Subcutaneous abdominal adipose tissue (tissue), 5 donors: ENCODE results near the gene TREM2.

Experiments
- H3K27ac ChIP-seq: one replicate; pipeline ENCODE4 v1.7.0; 2013; ENCODE audit warnings: low read depth, mild to moderate bottlenecking, inconsistent platforms, low read length, moderate library complexity
- H3K27me3 ChIP-seq, 5 donors: one replicate each; pipeline ENCODE4 v1.7.0; 2013; ENCODE audit warnings: low read length in 5 of 5, inconsistent platforms in 1 of 5; ENCODE audit not compliant: control insufficient read depth in 5 of 5, insufficient read depth in 4 of 5
- H3K36me3 ChIP-seq, 5 donors: one replicate each; pipeline ENCODE4 v1.7.0; 2013; ENCODE audit warnings: low read length in 5 of 5; ENCODE audit not compliant: control insufficient read depth in 5 of 5, insufficient read depth in 5 of 5
- H3K4me1 ChIP-seq, 5 donors: one replicate each; pipeline ENCODE4 v1.7.0; 2013; ENCODE audit warnings: low read length in 5 of 5, mild to moderate bottlenecking in 3 of 5, moderate library complexity in 1 of 5; ENCODE audit not compliant: control insufficient read depth in 5 of 5, insufficient read depth in 5 of 5
- H3K4me3 ChIP-seq, 5 donors: one replicate each; pipeline ENCODE4 v1.7.0; 2013; ENCODE audit warnings: low read length in 5 of 5, low read depth in 1 of 5
- H3K9ac ChIP-seq, 5 donors: one replicate each; pipeline ENCODE4 v1.7.0; 2013; ENCODE audit warnings: low read length in 5 of 5, mild to moderate bottlenecking in 4 of 5, moderate library complexity in 3 of 5
- H3K9me3 ChIP-seq, 5 donors: one replicate each; pipeline ENCODE4 v1.7.0; 2013; ENCODE audit warnings: low read length in 5 of 5; ENCODE audit not compliant: control insufficient read depth in 5 of 5
- donor health status: healthy.
- donor health status: healthy.
- donor health status: healthy.
- donor health status: healthy.
- donor health status: healthy.

TREM2 gene

GRCh38 chr6:41170547-41171160 is 7.7 kb upstream of the TREM2 start:
- no peak overlapping the region for H3K9ac ChIP-seq
- H3K4me3 ChIP-seq: no peak overlapping the region
- no peaks in the 10 kb centered on the region for H3K4me1 ChIP-seq
- H3K27me3 ChIP-seq: peaks cover 0 to 5% (median 0%) of the 10 kb centered on the region in 5 donors
- no peaks in the 10 kb centered on the region for H3K36me3 ChIP-seq
- H3K27ac ChIP-seq: no peak overlapping the region
- H3K9me3 ChIP-seq: no peaks in the 10 kb centered on the region

GRCh38 chr6:41167173-41167963 is 4.5 kb upstream of the TREM2 start:
- Histone ChIP-seq H3K27me3 (peaks cover 0 to 5% (median 0%) of the 10 kb centered on the region in 5 donors), H3K9ac (no peak overlapping the region), H3K9me3 (no peaks in the 10 kb centered on the region), H3K4me3 (no peak overlapping the region), H3K36me3 (no peaks in the 10 kb centered on the region), H3K27ac (no peak overlapping the region), H3K4me1 (peaks cover 0 to 5% (median 0%) of the 10 kb centered on the region in 5 donors)

GRCh38 chr6:41164551-41165120 is 1.7 kb upstream of the TREM2 start:
- no peak overlapping the region for H3K27ac ChIP-seq
- H3K4me3 ChIP-seq: no peak overlapping the region
- peaks cover 0 to 14% (median 0%) of the 10 kb centered on the region in 5 donors for H3K27me3 ChIP-seq
- H3K9ac ChIP-seq: no peak overlapping the region
- H3K4me1 ChIP-seq: peaks cover 0 to 13% (median 0%) of the 10 kb centered on the region in 5 donors
- no peaks in the 10 kb centered on the region for H3K9me3 ChIP-seq
- H3K36me3 ChIP-seq: no peaks in the 10 kb centered on the region

- H3K36me3 ChIP-seq: no peaks in the 10 kb centered on the region
- no peaks in the 10 kb centered on the region for H3K9me3 ChIP-seq
Measured at GRCh38 chr6:41163419-41163717, 452 bp upstream of the TREM2 start.

GRCh38 chr6:41161851-41162552 is 914 bp downstream of the TREM2 start:
- peaks cover 0 to 19% (median 6%) of the 10 kb centered on the region in 5 donors for H3K27me3 ChIP-seq
- H3K36me3 ChIP-seq: no peaks in the 10 kb centered on the region
- H3K27ac ChIP-seq: no peak overlapping the region
- H3K4me3 ChIP-seq: no peak overlapping the region
- peaks cover 0 to 13% (median 0%) of the 10 kb centered on the region in 5 donors for H3K4me1 ChIP-seq
- H3K9me3 ChIP-seq: no peaks in the 10 kb centered on the region
- no peak overlapping the region for H3K9ac ChIP-seq

More at GRCh38 chr6:41163419-41163717, 452 bp upstream of the TREM2 start:
- Histone ChIP-seq H3K4me3 (no peak overlapping the region), H3K27ac (no peak overlapping the region), H3K27me3 (peaks cover 0 to 19% (median 3%) of the 10 kb centered on the region in 5 donors), H3K4me1 (peaks cover 0 to 13% (median 0%) of the 10 kb centered on the region in 5 donors), H3K9ac (no peak overlapping the region)

GRCh38 chr6:41161380-41161779 is 1.5 kb downstream of the TREM2 start:
- Histone ChIP-seq H3K27me3 (peaks cover 0 to 19% (median 6%) of the 10 kb centered on the region in 5 donors), H3K27ac (no peak overlapping the region), H3K4me1 (peaks cover 0 to 13% (median 0%) of the 10 kb centered on the region in 5 donors), H3K4me3 (no peak overlapping the region), H3K9ac (no peak overlapping the region), H3K9me3 (no peaks in the 10 kb centered on the region), H3K36me3 (no peaks in the 10 kb centered on the region)

GRCh38 chr6:41160933-41161332 is 2.0 kb downstream of the TREM2 start:
- Histone ChIP-seq H3K9ac (no peak overlapping the region), H3K9me3 (no peaks in the 10 kb centered on the region), H3K4me3 (no peak overlapping the region), H3K4me1 (peaks cover 0 to 13% (median 0%) of the 10 kb centered on the region in 5 donors), H3K27me3 (peaks cover 0 to 19% (median 6%) of the 10 kb centered on the region in 5 donors), H3K36me3 (no peaks in the 10 kb centered on the region), H3K27ac (no peak overlapping the region)

GRCh38 chr6:41159415-41160082 is 3.4 kb downstream of the TREM2 start:
- Histone ChIP-seq H3K4me3 (no peak overlapping the region), H3K27me3 (peaks cover 0 to 19% (median 7%) of the 10 kb centered on the region in 5 donors), H3K27ac (no peak overlapping the region), H3K9me3 (no peaks in the 10 kb centered on the region), H3K4me1 (peaks cover 0 to 13% (median 0%) of the 10 kb centered on the region in 5 donors), H3K36me3 (no peaks in the 10 kb centered on the region), H3K9ac (no peak overlapping the region)

- Histone ChIP-seq H3K4me3 (no peak overlapping the region), H3K4me1 (peaks cover 0 to 8% (median 0%) of the 10 kb centered on the region in 5 donors), H3K27me3 (peaks cover 0 to 19% (median 11%) of the 10 kb centered on the region in 5 donors), H3K27ac (no peak overlapping the region), H3K9me3 (no peaks in the 10 kb centered on the region), H3K36me3 (no peaks in the 10 kb centered on the region), H3K9ac (no peak overlapping the region)
Measured at GRCh38 chr6:41157323-41157722, 5.6 kb downstream of the TREM2 start.
